WTC11 (cell line): ENCODE measurements around the gene PPP1R18. TPM values are rescaled to one million over a fixed set of nuclear protein-coding genes. Genes with fewer than 3 reads are reported as not detected.

ENCODE experiments used
- ATAC-seq: fragments of 200-7000 bp; cut with Tn5 transposase; 2 replicates; pipeline ENCODE4 v1.10.0; 2021; ENCODE audit warnings: mild to moderate bottlenecking, moderate library complexity
- CTCF ChIA-PET: fragments of 300-600 bp; sonication (Branson Sonifier 250); formaldehyde crosslinking; loops from one replicate; lab custom pipeline; 2021; ENCODE audit warnings: antibody characterized with exemption; lab: Charles Lee
- POLR2A ChIA-PET: fragments of 350-600 bp; sonication (Branson Sonifier 250); formaldehyde crosslinking; loops from one replicate; lab custom pipeline; 2021; ENCODE audit warnings: antibody characterized with exemption; lab: Charles Lee
- DNase-seq: peaks from one replicate; pipeline ENCODE4 v3.0.0; 2021; ENCODE audit warnings: low spot score
- H3K27ac Mint-ChIP-seq: 2 replicates; pipeline ENCODE4 v1.8.0; 2021; ENCODE audit warnings: mixed read lengths
- H3K27me3 Mint-ChIP-seq: 2 replicates; pipeline ENCODE4 v1.8.0; 2021; ENCODE audit warnings: low read depth, mild to moderate bottlenecking, moderate library complexity, mixed read lengths
- H3K36me3 Mint-ChIP-seq: 2 replicates; pipeline ENCODE4 v1.8.0; 2021; ENCODE audit warnings: mixed read lengths
- H3K4me1 Mint-ChIP-seq: 2 replicates; pipeline ENCODE4 v1.8.0; 2022; ENCODE audit warnings: mixed read lengths
- H3K4me3 Mint-ChIP-seq: 2 replicates; pipeline ENCODE4 v1.8.0; 2021; ENCODE audit warnings: mild to moderate bottlenecking, moderate library complexity, mixed read lengths
- H3K9me3 Mint-ChIP-seq: 2 replicates; pipeline ENCODE4 v1.8.0; 2021; ENCODE audit warnings: mixed read lengths
- ATF1 ChIP-seq: sonication (generic); formaldehyde crosslinking; IDR thresholded peaks from 2 replicates; pipeline ENCODE4 v1.8.1; 2023; ENCODE audit warnings: mild to moderate bottlenecking, moderate library complexity, missing genetic modification reagents
- CREB1 ChIP-seq: sonication (generic); formaldehyde crosslinking; IDR thresholded peaks from 2 replicates; pipeline ENCODE4 v1.8.0; 2023; ENCODE audit warnings: mild to moderate bottlenecking, missing genetic modification reagents
- FOXK1 ChIP-seq: sonication (generic); formaldehyde crosslinking; IDR thresholded peaks from 2 replicates; pipeline ENCODE4 v1.8.0; 2022; ENCODE audit warnings: mild to moderate bottlenecking, moderate library complexity, missing genetic modification reagents
- FOXP1 ChIP-seq: sonication (generic); formaldehyde crosslinking; IDR thresholded peaks from 2 replicates; pipeline ENCODE4 v1.8.0; 2022; ENCODE audit warnings: missing genetic modification reagents, mild to moderate bottlenecking, moderate library complexity, borderline replicate concordance
- KAT7 ChIP-seq: sonication (generic); formaldehyde crosslinking; IDR thresholded peaks from 2 replicates; pipeline ENCODE4 v1.8.1; 2023; ENCODE audit warnings: missing genetic modification reagents, mild to moderate bottlenecking, borderline replicate concordance
- NFYB ChIP-seq: sonication (generic); formaldehyde crosslinking; conservative IDR thresholded peaks from 2 replicates; pipeline ENCODE4 v1.8.0; 2022; ENCODE audit warnings: low read depth, missing genetic modification reagents
- TEAD1 ChIP-seq: sonication (generic); formaldehyde crosslinking; IDR thresholded peaks from 2 replicates; pipeline ENCODE4 v1.8.0; 2022; ENCODE audit warnings: mild to moderate bottlenecking, missing genetic modification reagents
- TP53 ChIP-seq: sonication (generic); formaldehyde crosslinking; IDR thresholded peaks from 2 replicates; pipeline ENCODE4 v1.8.1; 2023; ENCODE audit warnings: mild to moderate bottlenecking, missing genetic modification reagents
- ZBTB21 ChIP-seq: sonication (generic); formaldehyde crosslinking; IDR thresholded peaks from 2 replicates; pipeline ENCODE4 v1.8.1; 2023; ENCODE audit warnings: mild to moderate bottlenecking, missing genetic modification reagents, borderline replicate concordance
- ZNF219 ChIP-seq: sonication (generic); formaldehyde crosslinking; IDR thresholded peaks from 2 replicates; pipeline ENCODE4 v1.8.0; 2023; ENCODE audit warnings: missing genetic modification reagents, mild to moderate bottlenecking, borderline replicate concordance
- ZNF232 ChIP-seq: sonication (generic); formaldehyde crosslinking; IDR thresholded peaks from 2 replicates; pipeline ENCODE4 v1.8.0; 2022; ENCODE audit warnings: mild to moderate bottlenecking, missing genetic modification reagents
- ZNF263 ChIP-seq: sonication (generic); formaldehyde crosslinking; IDR thresholded peaks from 2 replicates; pipeline ENCODE4 v1.8.1; 2022; ENCODE audit warnings: low read depth, mild to moderate bottlenecking, moderate library complexity, missing genetic modification reagents
- total RNA-seq: library from RNA; stranded (reverse); gene quantifications from 3 replicates; pipeline ENCODE4 v1.2.3, GENCODE V29; 2021
- TF ChIP-seq, protein P1 (sequence below): sonication (generic); formaldehyde crosslinking; IDR thresholded peaks from 2 replicates; pipeline ENCODE4 v1.8.0; 2022; ENCODE audit warnings: mild to moderate bottlenecking, missing genetic modification reagents
- TF ChIP-seq, protein P2 (sequence below): sonication (generic); formaldehyde crosslinking; IDR thresholded peaks from 2 replicates; pipeline ENCODE4 v1.8.0; 2023; ENCODE audit warnings: missing genetic modification reagents
- TF ChIP-seq, protein P3 (sequence below): fragments of 250-450 bp; sonication (Bioruptor Pico); IDR thresholded peaks from 2 replicates; pipeline ENCODE4 v1.9.0; 2021; ENCODE audit warnings: mild to moderate bottlenecking
- TF ChIP-seq, protein P4 (sequence below): fragments of 250-450 bp; sonication (Bioruptor Pico); IDR thresholded peaks from 2 replicates; pipeline ENCODE4 v2.1.2; 2022; ENCODE audit warnings: mild to moderate bottlenecking, moderate library complexity
- TF ChIP-seq, protein P5 (sequence below): sonication (generic); formaldehyde crosslinking; IDR thresholded peaks from 2 replicates; pipeline ENCODE4 v1.8.0; 2023; ENCODE audit warnings: missing genetic modification reagents, mild to moderate bottlenecking, borderline replicate concordance
- TF ChIP-seq, protein P6 (sequence below): sonication (generic); formaldehyde crosslinking; IDR thresholded peaks from 2 replicates; pipeline ENCODE4 v1.8.1; 2023; ENCODE audit warnings: mild to moderate bottlenecking, missing genetic modification reagents, moderate library complexity
- TF ChIP-seq, protein P7 (sequence below): fragments of 250-450 bp; sonication (Bioruptor Pico); IDR thresholded peaks from 2 replicates; pipeline ENCODE4 v1.9.0; 2021; ENCODE audit warnings: mild to moderate bottlenecking
- TF ChIP-seq, protein P8 (sequence below): sonication (generic); formaldehyde crosslinking; IDR thresholded peaks from 2 replicates; pipeline ENCODE4 v1.8.0; 2023; ENCODE audit warnings: mild to moderate bottlenecking, missing genetic modification reagents

The PPP1R18 gene
- total RNA-seq, 1 experiment from 2014 or later: 36.5 TPM

DNA sequence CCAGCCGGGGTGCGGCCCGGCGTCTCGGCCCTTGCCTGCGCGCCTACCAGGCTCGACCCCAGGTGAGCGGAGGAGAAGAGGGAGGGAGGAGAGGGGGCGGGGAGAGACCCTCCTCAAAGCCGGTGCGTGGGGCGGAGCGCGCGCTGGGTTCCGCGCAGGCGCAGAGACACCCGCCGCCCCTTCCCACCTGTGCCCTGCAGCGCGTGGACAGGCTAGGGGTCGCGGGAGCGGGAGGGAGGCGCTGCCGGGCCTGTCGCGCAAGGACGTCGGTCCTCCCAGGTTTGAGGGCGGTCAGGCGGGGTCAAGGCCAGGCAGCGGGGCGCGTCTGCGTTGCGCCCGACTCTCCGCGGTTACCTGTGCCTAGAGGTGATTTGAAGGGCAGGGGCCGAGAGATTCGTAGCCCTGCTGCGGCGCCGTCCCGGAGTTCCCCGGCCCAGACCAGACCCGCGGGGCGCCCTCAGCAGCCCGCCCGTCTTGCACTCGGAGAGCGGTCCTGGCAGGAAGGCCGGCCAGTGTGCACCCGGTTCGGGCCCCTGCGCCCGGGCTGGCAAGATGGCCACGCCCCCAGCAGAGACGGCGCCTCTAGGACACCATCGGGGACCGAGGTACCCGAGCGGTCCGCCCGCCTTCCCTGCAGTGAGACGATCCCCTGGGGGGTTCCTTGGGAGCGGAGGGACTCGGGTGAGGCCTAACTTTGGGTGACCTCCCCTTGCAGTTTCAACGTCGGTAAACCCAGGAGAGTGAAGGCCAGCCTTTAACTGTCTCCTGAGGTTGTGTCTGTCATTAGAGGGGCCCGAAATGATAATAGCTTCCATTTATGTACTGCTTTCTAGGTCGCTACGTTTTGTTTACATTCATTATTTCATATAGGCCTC, 39.0 kb downstream of the PPP1R18 start:
- CTCF ChIA-PET: interaction anchor here (0.7 to 2.5 kb wide), 6 partner anchors 25 to 83 kb away, joined by 3 to 10 read pairs (median 6); partner anchors contain the start of genes DHX16 and MDC1
- Mint-ChIP-seq H3K4me3 (peak overlapping the region; percentile 76), H3K9me3 (no peaks in the 10 kb centered on the region), H3K4me1 (peaks cover 21% of the 10 kb centered on the region), H3K27me3 (no peaks in the 10 kb centered on the region), H3K36me3 (peaks cover 29% of the 10 kb centered on the region), H3K27ac (peak overlapping the region; percentile 74; the same call in 1 of the 2 replicates)
- POLR2A ChIA-PET: interaction anchor here (1.4 kb wide), 1 partner anchor 70 kb away, joined by 4 read pairs; the partner anchor contains the start of gene MDC1
- ATAC-seq (peak; percentile 90), DNase-seq (peak; percentile 78)
- TF ChIP-seq, protein P1, sequence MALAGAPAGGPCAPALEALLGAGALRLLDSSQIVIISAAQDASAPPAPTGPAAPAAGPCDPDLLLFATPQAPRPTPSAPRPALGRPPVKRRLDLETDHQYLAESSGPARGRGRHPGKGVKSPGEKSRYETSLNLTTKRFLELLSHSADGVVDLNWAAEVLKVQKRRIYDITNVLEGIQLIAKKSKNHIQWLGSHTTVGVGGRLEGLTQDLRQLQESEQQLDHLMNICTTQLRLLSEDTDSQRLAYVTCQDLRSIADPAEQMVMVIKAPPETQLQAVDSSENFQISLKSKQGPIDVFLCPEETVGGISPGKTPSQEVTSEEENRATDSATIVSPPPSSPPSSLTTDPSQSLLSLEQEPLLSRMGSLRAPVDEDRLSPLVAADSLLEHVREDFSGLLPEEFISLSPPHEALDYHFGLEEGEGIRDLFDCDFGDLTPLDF: 0 out of 2 replicates have a peak, but pooled peaks have one; percentile 26
- TF ChIP-seq, protein P2, sequence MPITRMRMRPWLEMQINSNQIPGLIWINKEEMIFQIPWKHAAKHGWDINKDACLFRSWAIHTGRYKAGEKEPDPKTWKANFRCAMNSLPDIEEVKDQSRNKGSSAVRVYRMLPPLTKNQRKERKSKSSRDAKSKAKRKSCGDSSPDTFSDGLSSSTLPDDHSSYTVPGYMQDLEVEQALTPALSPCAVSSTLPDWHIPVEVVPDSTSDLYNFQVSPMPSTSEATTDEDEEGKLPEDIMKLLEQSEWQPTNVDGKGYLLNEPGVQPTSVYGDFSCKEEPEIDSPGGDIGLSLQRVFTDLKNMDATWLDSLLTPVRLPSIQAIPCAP (CRISPR knock-in tag): peak; percentile 88; the same call in 1 of the 2 replicates
- TF ChIP-seq ZNF232 (CRISPR knock-in tag) (peak; percentile 96), CREB1 (peak; percentile 55), ZBTB21 (peak; percentile 45; the same call in 1 of the 2 replicates), FOXP1 (CRISPR knock-in tag) (peak; percentile 64; the same call in 1 of the 2 replicates), TP53 (no peak), KAT7 (CRISPR knock-in tag) (peak; percentile 89; the same call in 1 of the 2 replicates), ZNF263 (CRISPR knock-in tag) (no peak), ATF1 (CRISPR knock-in tag) (peak; percentile 88; the same call in 1 of the 2 replicates), NFYB (CRISPR knock-in tag) (no peak), FOXK1 (peak; percentile 71), ZNF219 (0 out of 2 replicates have a peak, but pooled peaks have one; percentile 20), TEAD1 (CRISPR knock-in tag) (peak; percentile 64)
- TF ChIP-seq, protein P3, sequence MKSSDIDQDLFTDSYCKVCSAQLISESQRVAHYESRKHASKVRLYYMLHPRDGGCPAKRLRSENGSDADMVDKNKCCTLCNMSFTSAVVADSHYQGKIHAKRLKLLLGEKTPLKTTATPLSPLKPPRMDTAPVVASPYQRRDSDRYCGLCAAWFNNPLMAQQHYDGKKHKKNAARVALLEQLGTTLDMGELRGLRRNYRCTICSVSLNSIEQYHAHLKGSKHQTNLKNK (CRISPR knock-in tag): no peak
- TF ChIP-seq, protein P4, sequence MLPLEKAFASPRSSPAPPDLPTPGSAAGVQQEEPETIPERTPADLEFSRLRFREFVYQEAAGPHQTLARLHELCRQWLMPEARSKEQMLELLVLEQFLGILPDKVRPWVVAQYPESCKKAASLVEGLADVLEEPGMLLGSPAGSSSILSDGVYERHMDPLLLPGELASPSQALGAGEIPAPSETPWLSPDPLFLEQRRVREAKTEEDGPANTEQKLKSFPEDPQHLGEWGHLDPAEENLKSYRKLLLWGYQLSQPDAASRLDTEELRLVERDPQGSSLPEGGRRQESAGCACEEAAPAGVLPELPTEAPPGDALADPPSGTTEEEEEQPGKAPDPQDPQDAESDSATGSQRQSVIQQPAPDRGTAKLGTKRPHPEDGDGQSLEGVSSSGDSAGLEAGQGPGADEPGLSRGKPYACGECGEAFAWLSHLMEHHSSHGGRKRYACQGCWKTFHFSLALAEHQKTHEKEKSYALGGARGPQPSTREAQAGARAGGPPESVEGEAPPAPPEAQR (CRISPR knock-in tag): no peak
- TF ChIP-seq, protein P5, sequence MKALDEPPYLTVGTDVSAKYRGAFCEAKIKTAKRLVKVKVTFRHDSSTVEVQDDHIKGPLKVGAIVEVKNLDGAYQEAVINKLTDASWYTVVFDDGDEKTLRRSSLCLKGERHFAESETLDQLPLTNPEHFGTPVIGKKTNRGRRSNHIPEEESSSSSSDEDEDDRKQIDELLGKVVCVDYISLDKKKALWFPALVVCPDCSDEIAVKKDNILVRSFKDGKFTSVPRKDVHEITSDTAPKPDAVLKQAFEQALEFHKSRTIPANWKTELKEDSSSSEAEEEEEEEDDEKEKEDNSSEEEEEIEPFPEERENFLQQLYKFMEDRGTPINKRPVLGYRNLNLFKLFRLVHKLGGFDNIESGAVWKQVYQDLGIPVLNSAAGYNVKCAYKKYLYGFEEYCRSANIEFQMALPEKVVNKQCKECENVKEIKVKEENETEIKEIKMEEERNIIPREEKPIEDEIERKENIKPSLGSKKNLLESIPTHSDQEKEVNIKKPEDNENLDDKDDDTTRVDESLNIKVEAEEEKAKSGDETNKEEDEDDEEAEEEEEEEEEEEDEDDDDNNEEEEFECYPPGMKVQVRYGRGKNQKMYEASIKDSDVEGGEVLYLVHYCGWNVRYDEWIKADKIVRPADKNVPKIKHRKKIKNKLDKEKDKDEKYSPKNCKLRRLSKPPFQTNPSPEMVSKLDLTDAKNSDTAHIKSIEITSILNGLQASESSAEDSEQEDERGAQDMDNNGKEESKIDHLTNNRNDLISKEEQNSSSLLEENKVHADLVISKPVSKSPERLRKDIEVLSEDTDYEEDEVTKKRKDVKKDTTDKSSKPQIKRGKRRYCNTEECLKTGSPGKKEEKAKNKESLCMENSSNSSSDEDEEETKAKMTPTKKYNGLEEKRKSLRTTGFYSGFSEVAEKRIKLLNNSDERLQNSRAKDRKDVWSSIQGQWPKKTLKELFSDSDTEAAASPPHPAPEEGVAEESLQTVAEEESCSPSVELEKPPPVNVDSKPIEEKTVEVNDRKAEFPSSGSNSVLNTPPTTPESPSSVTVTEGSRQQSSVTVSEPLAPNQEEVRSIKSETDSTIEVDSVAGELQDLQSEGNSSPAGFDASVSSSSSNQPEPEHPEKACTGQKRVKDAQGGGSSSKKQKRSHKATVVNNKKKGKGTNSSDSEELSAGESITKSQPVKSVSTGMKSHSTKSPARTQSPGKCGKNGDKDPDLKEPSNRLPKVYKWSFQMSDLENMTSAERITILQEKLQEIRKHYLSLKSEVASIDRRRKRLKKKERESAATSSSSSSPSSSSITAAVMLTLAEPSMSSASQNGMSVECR: peak; percentile 84; the same call in 1 of the 2 replicates
- TF ChIP-seq, protein P6, sequence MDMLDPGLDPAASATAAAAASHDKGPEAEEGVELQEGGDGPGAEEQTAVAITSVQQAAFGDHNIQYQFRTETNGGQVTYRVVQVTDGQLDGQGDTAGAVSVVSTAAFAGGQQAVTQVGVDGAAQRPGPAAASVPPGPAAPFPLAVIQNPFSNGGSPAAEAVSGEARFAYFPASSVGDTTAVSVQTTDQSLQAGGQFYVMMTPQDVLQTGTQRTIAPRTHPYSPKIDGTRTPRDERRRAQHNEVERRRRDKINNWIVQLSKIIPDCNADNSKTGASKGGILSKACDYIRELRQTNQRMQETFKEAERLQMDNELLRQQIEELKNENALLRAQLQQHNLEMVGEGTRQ (CRISPR knock-in tag): 0 out of 2 replicates have a peak, but pooled peaks have one; percentile 18
- TF ChIP-seq, protein P7, sequence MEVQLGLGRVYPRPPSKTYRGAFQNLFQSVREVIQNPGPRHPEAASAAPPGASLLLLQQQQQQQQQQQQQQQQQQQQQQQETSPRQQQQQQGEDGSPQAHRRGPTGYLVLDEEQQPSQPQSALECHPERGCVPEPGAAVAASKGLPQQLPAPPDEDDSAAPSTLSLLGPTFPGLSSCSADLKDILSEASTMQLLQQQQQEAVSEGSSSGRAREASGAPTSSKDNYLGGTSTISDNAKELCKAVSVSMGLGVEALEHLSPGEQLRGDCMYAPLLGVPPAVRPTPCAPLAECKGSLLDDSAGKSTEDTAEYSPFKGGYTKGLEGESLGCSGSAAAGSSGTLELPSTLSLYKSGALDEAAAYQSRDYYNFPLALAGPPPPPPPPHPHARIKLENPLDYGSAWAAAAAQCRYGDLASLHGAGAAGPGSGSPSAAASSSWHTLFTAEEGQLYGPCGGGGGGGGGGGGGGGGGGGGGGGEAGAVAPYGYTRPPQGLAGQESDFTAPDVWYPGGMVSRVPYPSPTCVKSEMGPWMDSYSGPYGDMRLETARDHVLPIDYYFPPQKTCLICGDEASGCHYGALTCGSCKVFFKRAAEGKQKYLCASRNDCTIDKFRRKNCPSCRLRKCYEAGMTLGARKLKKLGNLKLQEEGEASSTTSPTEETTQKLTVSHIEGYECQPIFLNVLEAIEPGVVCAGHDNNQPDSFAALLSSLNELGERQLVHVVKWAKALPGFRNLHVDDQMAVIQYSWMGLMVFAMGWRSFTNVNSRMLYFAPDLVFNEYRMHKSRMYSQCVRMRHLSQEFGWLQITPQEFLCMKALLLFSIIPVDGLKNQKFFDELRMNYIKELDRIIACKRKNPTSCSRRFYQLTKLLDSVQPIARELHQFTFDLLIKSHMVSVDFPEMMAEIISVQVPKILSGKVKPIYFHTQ (CRISPR knock-in tag): no peak
- TF ChIP-seq, protein P8, sequence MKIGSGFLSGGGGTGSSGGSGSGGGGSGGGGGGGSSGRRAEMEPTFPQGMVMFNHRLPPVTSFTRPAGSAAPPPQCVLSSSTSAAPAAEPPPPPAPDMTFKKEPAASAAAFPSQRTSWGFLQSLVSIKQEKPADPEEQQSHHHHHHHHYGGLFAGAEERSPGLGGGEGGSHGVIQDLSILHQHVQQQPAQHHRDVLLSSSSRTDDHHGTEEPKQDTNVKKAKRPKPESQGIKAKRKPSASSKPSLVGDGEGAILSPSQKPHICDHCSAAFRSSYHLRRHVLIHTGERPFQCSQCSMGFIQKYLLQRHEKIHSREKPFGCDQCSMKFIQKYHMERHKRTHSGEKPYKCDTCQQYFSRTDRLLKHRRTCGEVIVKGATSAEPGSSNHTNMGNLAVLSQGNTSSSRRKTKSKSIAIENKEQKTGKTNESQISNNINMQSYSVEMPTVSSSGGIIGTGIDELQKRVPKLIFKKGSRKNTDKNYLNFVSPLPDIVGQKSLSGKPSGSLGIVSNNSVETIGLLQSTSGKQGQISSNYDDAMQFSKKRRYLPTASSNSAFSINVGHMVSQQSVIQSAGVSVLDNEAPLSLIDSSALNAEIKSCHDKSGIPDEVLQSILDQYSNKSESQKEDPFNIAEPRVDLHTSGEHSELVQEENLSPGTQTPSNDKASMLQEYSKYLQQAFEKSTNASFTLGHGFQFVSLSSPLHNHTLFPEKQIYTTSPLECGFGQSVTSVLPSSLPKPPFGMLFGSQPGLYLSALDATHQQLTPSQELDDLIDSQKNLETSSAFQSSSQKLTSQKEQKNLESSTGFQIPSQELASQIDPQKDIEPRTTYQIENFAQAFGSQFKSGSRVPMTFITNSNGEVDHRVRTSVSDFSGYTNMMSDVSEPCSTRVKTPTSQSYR (CRISPR knock-in tag): peak; percentile 78; the same call in 1 of the 2 replicates
